Upper lobe of right lung (tissue), 1 donor: ENCODE results near the gene BTG2. TPM values are rescaled to one million over a fixed set of nuclear protein-coding genes. Genes with fewer than 3 reads are reported as not detected.

ENCODE experiments used
- ATAC-seq: fragments of 200-7000 bp; cut with Tn5 transposase; one replicate; pipeline ENCODE4 v1.9.1; 2020; ENCODE audit warnings: mild to moderate bottlenecking, moderate library complexity
- DNase-seq: peaks from one replicate; pipeline ENCODE4 v3.0.0-alpha.2; 2020
- H3K27ac ChIP-seq: fragments of 200-600 bp; one replicate; pipeline ENCODE4 v1.8.0; 2022
- H3K27me3 ChIP-seq: fragments of 200-600 bp; one replicate; pipeline ENCODE4 v1.8.0; 2022; ENCODE audit warnings: mild to moderate bottlenecking
- H3K36me3 ChIP-seq: fragments of 200-600 bp; one replicate; pipeline ENCODE4 v1.8.0; 2022
- H3K4me1 ChIP-seq: fragments of 200-600 bp; one replicate; pipeline ENCODE4 v1.8.0; 2022
- H3K4me3 ChIP-seq: fragments of 200-600 bp; one replicate; pipeline ENCODE4 v1.8.0; 2022; ENCODE audit warnings: mild to moderate bottlenecking
- H3K9me3 ChIP-seq: fragments of 200-600 bp; one replicate; pipeline ENCODE4 v1.8.0; 2022
- CTCF ChIP-seq: fragments of 200-600 bp; IDR thresholded peaks from one replicate; pipeline ENCODE4 v1.8.0; 2022; ENCODE audit warnings: antibody characterized with exemption
- intact Hi-C: fragments of 100-400 bp; cut with DNase I; formaldehyde crosslinking; loops from one replicate; pipeline ENCODE4 v1.11.0; 2022
- total RNA-seq: library from RNA; stranded (reverse); fragmentation: NEBNext Ultra II Directional; extraction: Animal tissue kit (Norgen Biotek cat#: 25700); gene quantifications from one replicate; pipeline ENCODE4 v1.2.1, GENCODE V29; 2021
- donor health status: DM: no; HTN: yes; CAD: no; lungs with severe emphysema.

Gene BTG2
- total RNA-seq, 1 donor from 2014 or later, result 95.3 TPM

GRCh38 chr1:203278885-203279406 is 26.4 kb upstream of the BTG2 start:
- Histone ChIP-seq H3K27me3 (no peaks in the 10 kb centered on the region), H3K27ac (peak overlapping the region; percentile 67), H3K9me3 (no peaks in the 10 kb centered on the region), H3K4me3 (no peak overlapping the region), H3K36me3 (no peaks in the 10 kb centered on the region), H3K4me1 (peaks cover 32% of the 10 kb centered on the region)
- intact Hi-C loops, result loop anchor here (10.0 kb wide), 1 partner anchor 206 kb away; no protein-coding TSS in a partner anchor
- DNase-seq, result peak; percentile 34
- TF ChIP-seq CTCF, result no peak
- no peak for ATAC-seq

GRCh38 chr1:203280061-203280460 is 25.3 kb upstream of the BTG2 start:
- TF ChIP-seq CTCF, result no peak
- ATAC-seq (no peak), DNase-seq (no peak)
- intact Hi-C loops, result no loop called here
- Histone ChIP-seq H3K4me3 (no peak overlapping the region), H3K4me1 (peaks cover 26% of the 10 kb centered on the region), H3K36me3 (no peaks in the 10 kb centered on the region), H3K27me3 (no peaks in the 10 kb centered on the region), H3K9me3 (no peaks in the 10 kb centered on the region), H3K27ac (no peak overlapping the region)

- intact Hi-C loops, result no loop called here
- Histone ChIP-seq H3K27ac (no peak overlapping the region), H3K4me3 (no peak overlapping the region), H3K36me3 (no peaks in the 10 kb centered on the region), H3K9me3 (no peaks in the 10 kb centered on the region), H3K27me3 (no peaks in the 10 kb centered on the region), H3K4me1 (peaks cover 26% of the 10 kb centered on the region)
- no peak for ATAC-seq
- no peak for TF ChIP-seq CTCF
- DNase-seq, result peak; percentile 30
Measured at GRCh38 chr1:203281033-203281432, 24.3 kb upstream of the BTG2 start.

- no peak for TF ChIP-seq CTCF
- intact Hi-C loops, result no loop called here
- H3K4me1 ChIP-seq, result peaks cover 33% of the 10 kb centered on the region
- H3K36me3 ChIP-seq, result no peaks in the 10 kb centered on the region
- H3K27ac ChIP-seq, result no peak overlapping the region
- H3K9me3 ChIP-seq, result no peaks in the 10 kb centered on the region
- DNase-seq (no peak), ATAC-seq (no peak)
- no peaks in the 10 kb centered on the region for H3K27me3 ChIP-seq
- H3K4me3 ChIP-seq, result no peak overlapping the region
Measured at GRCh38 chr1:203281851-203282661, 23.3 kb upstream of the BTG2 start.

- H3K36me3 ChIP-seq, result no peaks in the 10 kb centered on the region
- no peak overlapping the region for H3K4me3 ChIP-seq
- no peak overlapping the region for H3K27ac ChIP-seq
- ATAC-seq, result no peak
- H3K27me3 ChIP-seq, result no peaks in the 10 kb centered on the region
- no peak for TF ChIP-seq CTCF
- H3K9me3 ChIP-seq, result no peaks in the 10 kb centered on the region
- intact Hi-C loops, result no loop called here
- peaks cover 33% of the 10 kb centered on the region for H3K4me1 ChIP-seq
- peak; percentile 42 for DNase-seq
Measured at GRCh38 chr1:203282720-203283542, 22.4 kb upstream of the BTG2 start.
